DOHH2 (cell line): ENCODE measurements around the gene COMT.
A peak's percentile ranks its signal among the peaks of the same experiment; 100 is the strongest.

Source experiments
- H3F3A ChIP-seq: fragments of 200-600 bp; sonication (generic), shearing (Covaris generic); 2 replicates; pipeline ENCODE4 v1.6.0; 2016; ENCODE audit warnings: antibody characterized with exemption, mild to moderate bottlenecking; ENCODE audit not compliant: control insufficient read depth, insufficient read depth
- H3K27ac ChIP-seq: fragments of 200-600 bp; sonication (generic); 2 replicates; pipeline ENCODE4 v1.5.1; 2014; ENCODE audit warnings: low read depth, mild to moderate bottlenecking, low read length, moderate library complexity
- H3K27me3 ChIP-seq: fragments of 200-600 bp; sonication (generic); 2 replicates; pipeline ENCODE4 v1.6.1; 2014; ENCODE audit warnings: mild to moderate bottlenecking, low read length, mixed read lengths; ENCODE audit not compliant: control insufficient read depth
- H3K36me3 ChIP-seq: fragments of 200-600 bp; sonication (generic); 2 replicates; pipeline ENCODE4 v1.6.1; 2014; ENCODE audit warnings: mild to moderate bottlenecking, low read length, moderate library complexity, mixed read lengths; ENCODE audit not compliant: control insufficient read depth
- H3K4me1 ChIP-seq: fragments of 200-600 bp; sonication (generic); 2 replicates; pipeline ENCODE4 v1.6.1; 2014; ENCODE audit warnings: mild to moderate bottlenecking, low read length, mixed read lengths; ENCODE audit not compliant: control insufficient read depth
- H3K4me2 ChIP-seq: fragments of 200-600 bp; sonication (generic); 2 replicates; pipeline ENCODE4 v1.6.0; 2014; ENCODE audit warnings: mild to moderate bottlenecking, low read length, moderate library complexity
- H3K4me3 ChIP-seq: fragments of 200-600 bp; sonication (generic); 2 replicates; pipeline ENCODE4 v1.5.1; 2014; ENCODE audit warnings: mild to moderate bottlenecking, low read length, mixed read lengths
- H3K79me2 ChIP-seq: fragments of 200-600 bp; sonication (generic); 2 replicates; pipeline ENCODE4 v1.6.1; 2014; ENCODE audit warnings: mild to moderate bottlenecking, low read length, mixed read lengths; ENCODE audit not compliant: control insufficient read depth
- H3K9me2 ChIP-seq: fragments of 200-600 bp; sonication (generic); replicated peaks from 2 replicates; pipeline ENCODE4 v1.6.1; 2014; ENCODE audit warnings: mild to moderate bottlenecking, low read length, mixed read lengths; ENCODE audit not compliant: control insufficient read depth
- H3K9me3 ChIP-seq: fragments of 200-600 bp; sonication (generic); 2 replicates; pipeline ENCODE4 v1.6.1; 2014; ENCODE audit warnings: antibody characterized with exemption, low read length, mixed read lengths; ENCODE audit not compliant: control insufficient read depth, insufficient read depth
- H4K20me1 ChIP-seq: fragments of 200-600 bp; sonication (generic); 2 replicates; pipeline ENCODE4 v1.6.0; 2014; ENCODE audit warnings: low read depth, mild to moderate bottlenecking, antibody characterized with exemption, low read length, moderate library complexity; ENCODE audit not compliant: control insufficient read depth, insufficient read depth
- CTCF ChIP-seq: fragments of 200-600 bp; sonication (generic); IDR thresholded peaks from one replicate; pipeline ENCODE4 v1.5.1; 2014; ENCODE audit warnings: antibody characterized with exemption, mild to moderate bottlenecking, low read depth, low read length; ENCODE audit not compliant: poor library complexity, severe bottlenecking
- EZH2phosphoT487 ChIP-seq: fragments of 200-600 bp; sonication (generic); IDR thresholded peaks from 2 replicates; pipeline ENCODE4 v1.6.1; 2017; ENCODE audit warnings: borderline replicate concordance, mild to moderate bottlenecking, antibody characterized with exemption, low read length, moderate library complexity, mixed read lengths

COMT gene

DNA sequence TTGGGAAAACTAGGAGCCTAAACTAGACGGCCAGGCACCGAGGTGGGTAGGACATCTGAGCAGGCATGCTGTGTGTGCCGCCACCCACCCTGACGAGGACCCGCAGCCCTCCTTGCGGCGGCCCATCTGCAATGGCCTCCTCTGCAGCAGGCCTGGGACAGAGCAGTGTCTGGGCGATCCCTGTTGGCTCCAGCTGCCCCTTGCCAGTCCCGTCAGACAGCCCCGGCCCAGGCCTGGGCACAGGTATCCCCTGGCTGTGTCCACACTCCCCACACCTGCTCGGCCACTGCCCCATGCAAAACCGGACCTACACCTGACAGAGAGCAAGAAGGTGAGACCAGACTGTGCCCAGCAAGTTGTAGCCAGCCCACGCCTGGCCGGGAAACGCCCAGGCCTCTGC lies 48.2 kb upstream of the COMT start:
- H4K20me1 ChIP-seq = no peaks in the 10 kb centered on the region
- no peak overlapping the region for H3K4me2 ChIP-seq
- peaks cover 63% of the 10 kb centered on the region for H3K4me1 ChIP-seq
- TF ChIP-seq CTCF (no peak), EZH2phosphoT487 (no peak)
- no peaks in the 10 kb centered on the region for H3K79me2 ChIP-seq
- H3K4me3 ChIP-seq = no peak overlapping the region
- H3K27ac ChIP-seq = peak overlapping the region; percentile 97; the same call in 1 of the 2 replicates
- H3K36me3 ChIP-seq = peaks cover 7% of the 10 kb centered on the region
- no peaks in the 10 kb centered on the region for H3K9me3 ChIP-seq
- no peaks in the 10 kb centered on the region for H3K9me2 ChIP-seq
- no peaks in the 10 kb centered on the region for H3K27me3 ChIP-seq
- H3F3A ChIP-seq = peaks cover 17% of the 10 kb centered on the region

GRCh38 chr22:19895160-19895849 lies 46.3 kb upstream of the COMT start:
- H3K79me2 ChIP-seq = no peaks in the 10 kb centered on the region
- peaks cover 62% of the 10 kb centered on the region for H3K4me1 ChIP-seq
- peaks cover 12% of the 10 kb centered on the region for H3F3A ChIP-seq
- H3K4me2 ChIP-seq = no peak overlapping the region
- no peaks in the 10 kb centered on the region for H3K9me2 ChIP-seq
- no peaks in the 10 kb centered on the region for H3K27me3 ChIP-seq
- H3K36me3 ChIP-seq = peaks cover 7% of the 10 kb centered on the region
- H3K4me3 ChIP-seq = no peak overlapping the region
- H4K20me1 ChIP-seq = no peaks in the 10 kb centered on the region
- no peak for TF ChIP-seq EZH2phosphoT487
- TF ChIP-seq CTCF = no peak
- H3K27ac ChIP-seq = no peak overlapping the region
- H3K9me3 ChIP-seq = no peaks in the 10 kb centered on the region

DNA sequence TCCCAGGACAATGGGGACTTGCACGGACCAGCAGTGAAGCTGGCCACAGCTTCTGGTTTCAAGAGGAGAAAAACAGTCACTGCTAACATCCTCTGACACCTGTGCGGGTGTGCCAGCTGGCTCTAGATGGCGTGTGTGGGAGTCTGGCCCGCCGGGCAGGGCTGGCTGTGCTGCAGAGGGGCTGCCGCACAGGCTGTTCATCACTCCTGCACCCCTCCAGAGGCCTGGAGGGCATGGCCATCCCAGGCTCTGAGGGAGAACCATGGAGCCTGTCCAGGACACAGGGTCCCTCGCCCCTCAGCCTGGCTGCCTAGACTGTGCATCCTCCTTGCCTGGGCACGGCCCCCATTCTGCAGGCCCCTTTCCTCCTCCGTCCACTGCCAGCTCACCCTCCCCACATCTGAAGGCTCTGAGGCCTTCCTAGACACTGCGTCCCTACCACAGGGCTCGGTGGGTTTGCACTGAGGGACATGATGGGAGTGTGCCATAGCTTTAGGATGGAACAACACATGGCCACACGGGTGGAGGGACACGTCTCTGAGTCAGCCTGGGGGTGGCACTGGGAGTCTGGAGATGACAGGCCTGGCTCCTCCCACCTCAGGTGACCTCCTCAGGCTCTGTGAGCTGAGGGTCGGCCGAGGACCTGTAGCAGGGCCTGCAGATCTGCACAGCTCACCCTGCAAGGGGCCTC lies 44.8 kb upstream of the COMT start:
- H3K36me3 ChIP-seq = no peaks in the 10 kb centered on the region
- H3F3A ChIP-seq = peaks cover 8% of the 10 kb centered on the region
- no peaks in the 10 kb centered on the region for H3K79me2 ChIP-seq
- H3K4me3 ChIP-seq = no peak overlapping the region
- H3K4me1 ChIP-seq = peaks cover 55% of the 10 kb centered on the region
- H4K20me1 ChIP-seq = no peaks in the 10 kb centered on the region
- no peaks in the 10 kb centered on the region for H3K9me2 ChIP-seq
- peak overlapping the region; percentile 38 for H3K4me2 ChIP-seq
- H3K9me3 ChIP-seq = no peaks in the 10 kb centered on the region
- H3K27ac ChIP-seq = no peak overlapping the region
- no peaks in the 10 kb centered on the region for H3K27me3 ChIP-seq
- no peak for TF ChIP-seq EZH2phosphoT487
- TF ChIP-seq CTCF = peak; percentile 49
